IMR-90 (cell line): ENCODE results near the gene NEK4. TPM values are rescaled to one million over a fixed set of nuclear protein-coding genes. Genes with fewer than 3 reads are reported as not detected.

Experiments used
- ATAC-seq: fragments of 200-7000 bp; cut with Tn5 transposase; 2 replicates; pipeline ENCODE4 v1.9.1; 2020; ENCODE audit warnings: low read depth, mild to moderate bottlenecking, moderate library complexity
- BruUV-seq: library from RNA; stranded (reverse); fragments of 400-500 nt; replicated peaks from 2 replicates; lab custom pipeline; 2021; lab: Mats Ljungman, UMichigan
- CTCF ChIA-PET: fragments of 300-600 bp; formaldehyde crosslinking; extraction: SDS; loops from one replicate; lab custom pipeline; 2021; ENCODE audit warnings: antibody characterized with exemption; lab: Yijun Ruan, JAX
- POLR2A ChIA-PET: fragments of 300-600 bp; sonication (Branson Sonifier 250); formaldehyde crosslinking; loops from one replicate; lab custom pipeline; 2022; ENCODE audit warnings: antibody characterized with exemption; ENCODE audit not compliant: unreplicated experiment; lab: Charles Lee
- DNase-seq: peaks from one replicate; pipeline ENCODE4 v3.0.0; 2013
- H2AFZ ChIP-seq: replicated peaks from 2 replicates; pipeline ENCODE3; 2013; ENCODE audit warnings: low read length, mild to moderate bottlenecking; ENCODE audit not compliant: poor library complexity
- H2AK5ac ChIP-seq: 2 replicates; pipeline ENCODE4 v1.6.1; 2013; ENCODE audit warnings: low read depth, low read length, inconsistent platforms
- H2AK9ac ChIP-seq: replicated peaks from 2 replicates; pipeline ENCODE3; 2013; ENCODE audit warnings: mild to moderate bottlenecking, low read depth, low read length, moderate library complexity; ENCODE audit not compliant: poor library complexity
- H2BK120ac ChIP-seq: 2 replicates; pipeline ENCODE4 v1.6.1; 2013; ENCODE audit warnings: low read depth, low read length, inconsistent platforms
- H2BK15ac ChIP-seq: 3 replicates; pipeline ENCODE4 v1.6.1; 2013; ENCODE audit warnings: low read depth, low read length, inconsistent platforms
- H2BK20ac ChIP-seq: 2 replicates; pipeline ENCODE4 v1.6.1; 2013; ENCODE audit warnings: low read depth, mild to moderate bottlenecking, inconsistent platforms, low read length, moderate library complexity
- H2BK5ac ChIP-seq: 2 replicates; pipeline ENCODE4 v1.6.1; 2013; ENCODE audit warnings: mild to moderate bottlenecking, low read depth, low read length, inconsistent platforms; ENCODE audit not compliant: poor library complexity, severe bottlenecking
- H3K14ac ChIP-seq: replicated peaks from 2 replicates; pipeline ENCODE4 v1.6.1; 2013; ENCODE audit warnings: low read depth, low read length, inconsistent platforms
- H3K18ac ChIP-seq: 2 replicates; pipeline ENCODE4 v1.6.1; 2013; ENCODE audit warnings: low read depth, low read length, control low read depth
- H3K23ac ChIP-seq: 2 replicates; pipeline ENCODE4 v1.6.1; 2013; ENCODE audit warnings: low read depth, low read length, inconsistent platforms
- H3K27ac ChIP-seq: 2 replicates; pipeline ENCODE4 v1.5.1; 2013; ENCODE audit warnings: mild to moderate bottlenecking, control low read depth, low read length; ENCODE audit not compliant: insufficient read depth
- H3K27me3 ChIP-seq: 2 replicates; pipeline ENCODE4 v1.6.1; 2013; ENCODE audit warnings: low read length; ENCODE audit not compliant: control insufficient read depth, insufficient read depth
- H3K36me3 ChIP-seq: 2 replicates; pipeline ENCODE4 v1.6.1; 2013; ENCODE audit warnings: low read length, mixed read lengths; ENCODE audit not compliant: control insufficient read depth, insufficient read depth
- H3K4ac ChIP-seq: 2 replicates; pipeline ENCODE4 v1.6.1; 2013; ENCODE audit warnings: low read depth, low read length, inconsistent platforms
- H3K4me1 ChIP-seq: 2 replicates; pipeline ENCODE4 v1.6.1; 2013; ENCODE audit warnings: low read length, mixed read lengths; ENCODE audit not compliant: control insufficient read depth, insufficient read depth
- H3K4me2 ChIP-seq: 2 replicates; pipeline ENCODE4 v1.6.1; 2013; ENCODE audit warnings: low read depth, mild to moderate bottlenecking, control low read depth, low read length, moderate library complexity
- H3K4me3 ChIP-seq: 2 replicates; pipeline ENCODE4 v1.5.1; 2013; ENCODE audit warnings: low read depth, mild to moderate bottlenecking, control low read depth, low read length, moderate library complexity; ENCODE audit not compliant: insufficient read depth
- H3K56ac ChIP-seq: 2 replicates; pipeline ENCODE4 v1.6.1; 2013; ENCODE audit warnings: low read length, inconsistent platforms; ENCODE audit not compliant: insufficient read depth; ENCODE audit errors: extremely low read depth
- H3K79me1 ChIP-seq, 2 experiments: 2 replicates each; pipeline ENCODE4 v1.6.1; 2013; ENCODE audit warnings: low read length in 2 of 2, inconsistent platforms in 1 of 2, low read depth in 1 of 2
- H3K9ac ChIP-seq: 2 replicates; pipeline ENCODE4 v1.6.1; 2013; ENCODE audit warnings: low read depth, low read length, control low read depth
- H3K9me1 ChIP-seq: 2 replicates; pipeline ENCODE4 v1.6.1; 2013; ENCODE audit warnings: low read length, inconsistent platforms; ENCODE audit not compliant: insufficient read depth
- H3K9me3 ChIP-seq: 2 replicates; pipeline ENCODE4 v1.6.1; 2013; ENCODE audit warnings: low read length; ENCODE audit not compliant: control insufficient read depth, insufficient read depth
- H4K20me1 ChIP-seq: 2 replicates; pipeline ENCODE4 v1.6.1; 2013; ENCODE audit warnings: low read length, inconsistent platforms; ENCODE audit not compliant: insufficient read depth
- H4K5ac ChIP-seq: 2 replicates; pipeline ENCODE4 v1.6.1; 2013; ENCODE audit warnings: mild to moderate bottlenecking, low read depth, low read length, control low read depth
- H4K8ac ChIP-seq, 2 experiments: 2 replicates each; pipeline ENCODE4 v1.6.1; 2013; ENCODE audit warnings: low read depth in 2 of 2, low read length in 2 of 2, control low read depth in 1 of 2, inconsistent platforms in 1 of 2
- H4K91ac ChIP-seq: 2 replicates; pipeline ENCODE4 v1.6.1; 2013; ENCODE audit warnings: low read depth, low read length, inconsistent platforms; ENCODE audit not compliant: insufficient read depth
- RCOR1 ChIP-seq: IDR thresholded peaks from 2 replicates; pipeline ENCODE4 v1.6.1; 2012; ENCODE audit warnings: mild to moderate bottlenecking, low read length, improper control_type of control experiment; ENCODE audit not compliant: insufficient replicate concordance
- WGBS, 2 experiments: methylation state at CpG; one replicate each; pipeline versions ENCODE4 v1.1.5 to v1.1.7; 2013; ENCODE audit warnings: missing lambda C conversion rate in 2 of 2; ENCODE audit not compliant: insufficient read length in 1 of 2; ENCODE audit errors: extremely low coverage in 2 of 2; 5-methylcytosine and 5-hydroxymethylcytosine counted together
- dilution Hi-C: fragments of 300-500 bp; cut with HindIII; formaldehyde crosslinking; loops from one replicate; pipeline ENCODE4 v1.14.3; 2018; ENCODE audit warnings: low sequenced_read_pairs; ENCODE audit not compliant: unreplicated experiment
- in situ Hi-C: fragments of 300-500 bp; cut with MboI; formaldehyde crosslinking; loops from 3 replicates; pipeline ENCODE4 v1.14.3; 2019; ENCODE audit warnings: low sequenced_read_pairs, inconsistent platforms, mixed read lengths
- intact Hi-C: fragments of 100-400 bp; cut with micrococcal nuclease; formaldehyde crosslinking; loops from 2 replicates; pipeline ENCODE4 v1.10.0; 2022
- polyA plus RNA-seq, 3 experiments: library from polyadenylated mRNA; depleted of rRNA; stranded (reverse); fragments of >200 nt; gene quantifications; 2 replicates each; pipeline ENCODE4 v1.2.3, GENCODE V29; 2012; ENCODE audit warnings: low replicate concordance in 1 of 3
- total RNA-seq: library from RNA; depleted of rRNA; stranded (reverse); fragments of >200 nt; gene quantifications from 2 replicates; pipeline ENCODE4 v1.2.3, GENCODE V29; 2012

Gene NEK4
- total and polyA plus RNA-seq, 2 of the 4 experiments (the other 2 are of a cell fraction) = 10.3 to 24.7 TPM

DNA sequence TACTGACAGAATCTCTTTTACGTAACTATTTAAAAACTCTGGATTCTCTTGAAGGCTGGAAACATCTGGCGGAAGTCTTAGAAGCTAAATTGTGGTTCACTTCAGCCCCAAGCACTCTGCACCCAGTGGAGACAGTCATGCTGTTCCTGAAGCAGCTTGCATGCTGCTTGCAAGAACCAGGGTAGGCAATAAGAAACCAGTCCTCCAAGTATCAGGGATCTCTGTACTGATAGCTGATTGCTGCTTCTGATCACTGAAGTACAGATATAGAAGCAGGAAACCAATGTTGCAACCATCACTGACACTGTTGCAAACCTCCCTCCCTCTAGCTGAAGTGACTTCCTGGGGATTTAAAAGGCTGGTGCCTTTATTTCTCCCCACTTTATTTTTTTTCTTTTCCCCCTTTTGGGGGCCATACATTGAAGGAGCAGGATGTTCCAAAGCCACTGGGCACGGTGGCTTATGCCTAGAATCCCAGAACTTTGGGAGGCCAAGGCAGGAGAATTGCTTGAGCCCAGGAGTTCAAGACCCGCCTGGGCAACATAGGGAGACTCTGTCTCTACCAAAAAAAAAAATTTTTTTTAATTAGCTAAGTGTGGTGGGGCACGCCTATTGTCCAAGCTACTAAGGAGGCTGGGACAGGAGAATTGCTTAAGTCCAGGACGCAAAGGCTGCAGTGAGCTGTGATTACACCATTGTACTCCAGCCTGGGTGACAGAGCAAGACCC is 49.6 kb downstream of the NEK4 start:
- Histone ChIP-seq H3K4me2 (no peak overlapping the region), H2BK15ac (no peak overlapping the region), H2AFZ (no peak overlapping the region), H4K91ac (no peak overlapping the region), H4K5ac (no peak overlapping the region), H2BK120ac (no peak overlapping the region), H3K4me3 (no peak overlapping the region), H3K27me3 (no peaks in the 10 kb centered on the region), H3K23ac (no peak overlapping the region), H3K14ac (no peak overlapping the region), H2AK9ac (no peak overlapping the region), H3K18ac (no peak overlapping the region), H3K56ac (no peak overlapping the region), H4K20me1 (no peaks in the 10 kb centered on the region), H3K4ac (no peak overlapping the region), H4K8ac (no peak overlapping the region), H3K4me1 (no peaks in the 10 kb centered on the region), H2AK5ac (no peak overlapping the region), H3K27ac (no peak overlapping the region), H3K9me3 (no peaks in the 10 kb centered on the region), H2BK5ac (no peak overlapping the region), H3K9me1 (no peaks in the 10 kb centered on the region), H3K9ac (no peak overlapping the region), H2BK20ac (no peak overlapping the region), H3K36me3 (no peaks in the 10 kb centered on the region; the same call in 1 of the 2 replicates), H3K79me1 (no peaks in the 10 kb centered on the region)
- no peak for DNase-seq
- in situ Hi-C loops = no loop called here
- no peak for ATAC-seq
- dilution Hi-C loops = no loop called here
- BruUV-seq = no TSS peak
- WGBS, 2 experiments = 100% methylated on average over 2 of the region's 6 CpGs; no CpG with 5 or more reads in 1 of the 2 experiments
- intact Hi-C loops = no loop called here
- CTCF ChIA-PET = interaction anchor here (0.6 kb wide), 1 partner anchor 309 kb away, joined by 10 read pairs; no protein-coding TSS in a partner anchor
- TF ChIP-seq RCOR1 = no peak
- POLR2A ChIA-PET = no interaction called here
